CD4-positive, alpha-beta T cell treated with Interleukin-6 for 4 hours (primary cell): ENCODE data around the gene EEFSEC.
A peak's percentile ranks its signal among the peaks of the same experiment; 100 is the strongest.

Experiments
- DNase-seq: peaks from one replicate; pipeline ENCODE4 v3.0.0-alpha.2; 2020; ENCODE audit warnings: mixed read lengths

EEFSEC gene

GRCh38 chr3:128296469-128297251, 143.4 kb downstream of the EEFSEC start:
- DNase-seq, result no peak

- DNase-seq, result no peak
Observed at GRCh38 chr3:128297401-128298138, 144.3 kb downstream of the EEFSEC start.

DNA sequence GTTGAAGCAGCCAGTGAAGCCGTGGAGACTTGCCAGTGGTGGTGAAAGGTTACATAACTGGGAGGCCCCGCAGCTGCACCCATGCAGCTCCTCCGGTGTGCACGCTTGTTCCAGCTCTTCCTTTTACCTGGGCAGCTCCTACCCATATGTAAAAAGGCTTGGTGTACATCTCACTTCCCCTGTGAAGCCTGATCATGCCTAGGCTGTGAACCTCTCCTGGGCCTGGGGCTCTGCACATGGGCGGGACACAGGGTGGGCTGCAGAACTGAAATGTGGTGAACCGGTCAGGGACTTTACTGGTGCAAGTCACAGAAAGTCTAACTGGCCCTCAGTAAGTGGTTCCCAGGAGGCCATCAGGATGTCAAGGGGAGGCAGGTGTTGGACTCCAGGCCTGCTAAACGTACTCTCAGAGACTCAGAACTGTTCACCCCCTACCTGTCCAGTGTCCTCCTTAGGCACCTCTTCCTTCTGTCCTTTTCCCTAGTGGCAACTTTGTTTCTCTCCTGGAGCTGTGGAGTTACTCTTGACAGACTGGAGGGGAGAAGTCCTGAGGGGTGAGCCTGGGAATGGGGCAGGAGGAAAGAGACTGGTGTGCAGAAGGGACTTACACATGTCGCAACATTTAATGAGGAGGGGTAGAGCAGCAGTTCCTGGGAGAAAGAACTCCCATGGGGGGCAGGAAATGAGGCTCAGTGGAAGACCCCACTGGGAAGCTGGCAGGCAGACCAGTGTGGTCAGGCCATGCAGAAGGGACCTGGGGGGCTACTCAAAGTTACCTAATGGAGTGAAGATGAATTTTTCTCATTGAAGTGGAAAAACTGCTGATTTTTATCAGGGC, 148.1 kb downstream of the EEFSEC start:
- DNase-seq, result no peak

- DNase-seq, result no peak
Observed at GRCh38 chr3:128306481-128306880, 153.2 kb downstream of the EEFSEC start.

DNA sequence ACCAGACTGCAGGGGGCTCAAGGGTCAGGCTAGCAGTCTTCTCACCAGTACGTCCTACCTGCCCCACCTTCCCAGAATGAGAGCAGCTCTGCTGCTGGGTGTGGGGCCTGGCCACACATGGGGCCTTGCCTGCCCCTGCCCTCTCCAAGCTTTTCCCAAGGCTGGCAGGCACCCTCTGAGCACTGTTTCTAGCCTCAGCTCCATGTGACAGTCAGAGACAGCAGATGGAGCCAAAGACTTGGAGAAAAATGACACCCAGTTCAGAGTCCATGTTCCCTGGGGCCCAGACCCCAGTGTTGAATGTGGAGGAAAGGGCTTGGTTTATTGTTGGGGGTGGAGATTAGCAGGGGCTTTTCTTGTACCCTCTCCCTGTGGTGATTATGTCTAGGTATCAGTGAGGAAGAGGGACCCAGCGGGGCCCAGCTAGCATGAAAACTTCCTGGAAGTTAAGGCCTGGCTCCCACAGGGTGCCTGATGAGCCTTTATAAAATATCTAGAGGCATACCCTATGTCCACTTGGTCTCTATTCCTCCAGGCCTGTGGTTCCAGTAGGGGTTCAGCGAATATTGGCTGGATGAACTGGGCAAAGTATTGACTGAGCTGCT, 153.8 kb downstream of the EEFSEC start:
- DNase-seq, result peak; percentile 32

DNA sequence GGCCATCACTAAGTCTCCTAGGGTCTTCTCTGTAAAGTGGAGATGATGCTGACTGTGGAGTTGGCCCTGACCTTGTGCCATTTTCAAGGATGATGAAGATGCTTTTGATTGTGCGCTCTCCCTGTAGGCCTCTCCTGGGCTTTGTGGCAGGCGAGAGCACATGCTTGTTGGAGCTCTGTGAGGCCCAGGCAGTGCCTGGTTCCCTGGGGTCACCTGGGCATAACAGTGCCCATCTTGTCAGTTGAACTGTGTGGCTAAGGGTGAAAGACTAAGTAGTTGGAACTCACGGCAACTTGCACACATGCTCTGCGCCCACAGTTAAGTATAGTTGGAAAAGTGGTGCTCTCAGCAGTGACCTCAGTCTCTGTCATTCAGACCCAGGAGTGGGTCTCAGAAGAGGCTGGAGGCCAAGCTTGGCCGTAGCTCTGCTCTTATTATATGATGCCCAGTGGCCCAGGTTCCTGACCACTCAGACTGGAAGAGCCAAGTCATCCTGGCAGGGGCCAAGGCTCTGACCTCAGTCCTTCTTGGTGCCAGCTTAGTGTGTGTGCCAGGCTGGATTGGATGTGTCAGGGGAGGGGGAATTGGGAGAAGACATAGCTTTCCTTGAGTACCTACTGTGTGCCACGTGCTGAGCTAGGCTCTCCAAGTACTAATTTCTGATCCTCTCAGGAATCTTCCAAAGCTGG, 154.6 kb downstream of the EEFSEC start:
- no peak for DNase-seq

GRCh38 chr3:128309026-128309425, 155.7 kb downstream of the EEFSEC start:
- DNase-seq, result no peak

DNA sequence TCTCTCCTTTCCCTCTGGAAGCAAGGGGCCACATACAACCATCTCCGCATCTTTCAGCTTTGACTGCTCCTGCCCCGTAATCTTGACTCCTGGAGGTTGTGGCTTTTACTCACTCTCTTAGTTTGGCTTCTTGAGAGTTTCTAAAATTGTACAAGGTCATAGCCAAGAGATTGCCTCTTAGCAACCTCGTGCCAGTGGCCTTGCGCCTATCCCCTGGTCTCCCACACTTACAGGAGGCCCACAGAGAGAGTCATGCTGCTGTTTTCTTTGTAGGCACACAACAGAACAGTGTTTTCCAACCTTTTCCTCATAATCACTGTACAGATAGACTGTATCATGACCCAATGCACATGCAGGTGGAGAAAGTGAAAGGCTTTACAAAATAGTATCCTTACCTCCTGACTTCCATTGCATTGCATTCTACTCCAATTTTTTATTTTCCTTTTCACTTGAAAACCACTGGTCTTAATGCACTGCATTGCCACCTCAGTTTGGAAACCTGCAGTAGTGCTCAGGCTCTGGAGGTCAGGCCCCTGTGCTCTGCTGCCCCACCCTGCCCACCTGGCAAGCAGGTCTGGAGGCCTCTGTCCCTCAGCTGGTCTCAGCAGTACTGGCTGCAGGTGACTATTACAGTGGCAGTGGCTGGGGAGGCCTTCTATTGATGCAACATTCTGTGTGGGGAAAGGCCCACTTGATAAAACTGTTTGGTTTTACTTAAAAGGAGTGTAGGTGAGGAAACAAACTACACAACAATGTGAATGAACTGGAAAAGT, 157.2 kb downstream of the EEFSEC start:
- no peak for DNase-seq

DNA sequence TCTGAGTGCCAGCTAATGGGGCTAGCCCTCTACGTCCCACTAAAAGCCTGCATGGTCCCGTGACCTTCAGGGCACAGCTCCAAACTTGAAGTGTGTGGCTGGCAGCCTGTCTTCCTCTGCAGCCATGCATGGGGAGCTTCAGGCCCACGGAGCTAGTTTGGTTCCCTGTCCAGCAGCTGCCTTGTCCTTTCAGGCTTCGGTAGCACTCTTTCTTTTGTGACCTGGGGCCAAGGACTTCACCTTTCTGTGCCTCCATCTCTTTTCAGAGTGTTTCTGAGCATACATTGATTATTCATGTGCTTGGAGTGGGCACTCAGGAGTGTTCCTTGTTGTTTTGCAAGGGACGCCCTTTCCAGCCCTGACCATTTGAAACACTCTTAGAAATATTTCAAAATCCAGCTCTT, 158.2 kb downstream of the EEFSEC start:
- no peak for DNase-seq

- DNase-seq, result no peak
Observed at GRCh38 chr3:128312271-128312670, 159.0 kb downstream of the EEFSEC start.

DNA sequence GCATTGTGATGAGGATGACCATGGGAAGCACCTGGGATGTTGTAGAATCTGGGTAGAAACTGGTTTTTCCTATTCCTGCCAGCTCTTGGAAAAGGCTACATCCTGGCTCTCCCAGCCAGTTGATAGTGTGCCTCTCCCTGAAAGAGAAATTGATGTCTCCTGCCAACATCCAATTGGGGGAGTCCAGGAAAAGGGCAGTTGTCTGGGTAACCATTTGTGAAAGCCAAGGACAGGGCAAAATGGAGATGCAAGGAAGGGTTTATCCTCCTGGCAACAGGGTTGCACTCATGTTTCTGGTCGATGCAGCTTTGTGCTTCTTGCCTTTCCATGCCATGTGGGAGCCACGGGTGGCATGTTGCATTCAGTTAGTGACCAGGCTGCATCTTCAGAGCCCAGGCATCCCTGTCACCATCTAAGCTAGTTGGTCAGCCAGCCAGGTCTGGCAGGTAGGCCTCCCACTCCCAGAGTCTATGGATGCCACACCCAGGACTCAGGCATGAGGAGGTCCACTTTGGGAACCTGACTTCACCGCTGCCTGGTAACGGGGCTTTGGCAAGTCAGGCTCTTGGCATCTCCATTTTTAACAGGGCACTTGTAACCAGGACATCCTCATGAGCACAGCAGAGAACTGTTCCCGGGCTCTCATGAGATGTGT, 159.9 kb downstream of the EEFSEC start:
- DNase-seq, result no peak

- no peak for DNase-seq
Observed at GRCh38 chr3:128313935-128314334, 160.7 kb downstream of the EEFSEC start.

- no peak for DNase-seq
Observed at GRCh38 chr3:128315313-128315712, 162.0 kb downstream of the EEFSEC start.

DNA sequence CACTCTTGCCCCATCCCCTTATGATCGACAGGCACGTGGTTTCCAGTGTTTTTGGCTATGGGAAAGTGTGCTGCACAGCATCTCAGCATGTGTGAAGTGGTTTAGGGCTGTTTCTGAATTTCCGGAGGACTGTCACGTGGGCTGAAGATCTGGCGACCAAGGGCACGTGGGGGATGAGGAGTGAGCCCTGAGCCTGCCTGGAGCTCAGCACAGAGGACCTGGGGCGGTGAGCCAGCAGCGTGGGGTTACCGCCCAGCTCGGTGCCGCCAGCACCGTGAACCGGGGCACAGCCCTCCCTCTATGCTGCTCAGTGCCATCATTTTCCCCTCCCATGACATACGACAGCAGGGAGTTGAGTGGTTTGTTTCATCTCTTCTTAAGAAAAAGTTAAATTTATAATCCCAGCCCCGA, 163.2 kb downstream of the EEFSEC start:
- peak; percentile 81 for DNase-seq

GRCh38 chr3:128317101-128317697, 163.9 kb downstream of the EEFSEC start:
- no peak for DNase-seq

DNA sequence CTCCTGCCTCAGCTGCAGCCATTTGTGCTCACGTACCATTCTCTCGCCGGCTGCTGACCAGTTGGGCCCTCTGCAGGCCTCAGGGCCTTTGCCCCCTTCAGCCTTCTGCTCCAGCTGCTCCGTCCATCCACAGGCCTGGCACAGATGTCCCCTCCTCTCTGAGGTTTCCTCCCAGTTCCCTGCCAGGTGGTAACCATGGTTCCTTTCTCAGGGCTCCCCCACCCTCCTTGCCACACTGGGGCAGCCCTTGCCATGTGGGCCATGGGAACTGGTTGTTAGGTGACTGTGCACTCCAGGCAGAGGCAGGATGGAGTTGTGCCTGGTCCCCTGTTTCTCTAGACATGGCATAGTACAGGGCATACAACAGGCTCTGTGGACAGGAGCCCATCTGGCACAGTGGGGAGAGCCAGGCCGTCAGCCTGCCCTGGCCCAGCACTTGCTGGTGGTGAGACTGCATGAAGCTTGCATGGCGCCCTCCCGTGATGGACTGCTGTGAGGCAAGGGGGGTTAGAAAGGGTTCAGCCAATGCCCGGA, 164.5 kb downstream of the EEFSEC start:
- no peak for DNase-seq

DNA sequence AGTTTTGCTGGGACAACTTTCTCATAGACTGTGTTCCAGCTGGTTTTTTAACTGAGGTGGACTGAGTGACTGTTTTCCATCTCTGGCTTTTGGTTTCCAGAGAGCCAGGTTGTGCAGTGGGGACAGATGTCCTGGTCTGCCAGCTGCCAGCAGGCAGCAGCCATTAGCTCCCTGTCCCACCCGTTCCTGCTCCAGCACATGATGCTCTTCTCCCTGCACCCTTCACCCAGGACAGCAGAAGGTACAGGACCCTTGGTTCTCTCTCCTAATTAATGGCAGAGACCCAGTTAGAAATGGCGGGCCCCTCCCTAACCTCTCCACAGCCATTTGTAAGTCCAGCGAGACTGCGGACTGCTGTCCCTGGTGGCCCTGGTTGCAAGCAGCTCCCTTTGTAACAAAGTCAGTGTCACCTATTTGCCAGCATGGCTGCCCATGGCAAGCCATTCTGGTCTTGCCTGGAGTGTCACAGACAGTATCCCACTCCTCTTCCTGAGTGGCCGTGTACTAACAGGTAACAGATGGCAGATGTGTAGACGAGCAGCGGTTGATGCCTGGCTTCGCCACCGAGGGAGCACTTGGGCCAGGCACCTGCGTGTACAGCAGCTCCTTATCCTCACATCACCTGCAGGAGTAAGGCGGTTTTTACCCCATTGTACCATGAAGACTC, 165.1 kb downstream of the EEFSEC start:
- no peak for DNase-seq

DNA sequence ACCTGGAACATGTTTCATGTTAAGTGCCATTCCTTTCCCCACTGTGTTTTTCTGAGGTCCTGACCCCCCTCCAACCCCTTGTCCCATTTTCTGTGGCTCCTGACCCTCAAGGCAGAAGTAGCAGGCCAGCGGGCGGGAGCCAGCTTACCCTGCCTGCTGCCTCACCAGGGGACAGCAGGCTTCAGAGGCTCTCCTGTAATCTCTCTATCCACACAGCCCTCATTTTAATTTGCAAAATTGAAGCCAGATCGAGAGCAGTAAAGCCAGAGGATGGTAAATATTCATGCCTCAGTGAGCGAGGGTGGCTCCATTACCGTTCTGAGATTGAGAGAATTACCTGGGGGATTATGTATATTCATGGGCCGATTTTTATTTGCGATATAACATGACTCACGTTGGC, 165.8 kb downstream of the EEFSEC start:
- DNase-seq, result no peak

- no peak for DNase-seq
Observed at GRCh38 chr3:128319741-128320141, 166.5 kb downstream of the EEFSEC start.
